HG02840 (cell line): ENCODE results near the gene TMPRSS4.

Source experiments
- ATAC-seq: cut with Tn5 transposase; IDR thresholded peaks from one replicate; pipeline ENCODE4 v1.9.1; 2021; ENCODE audit warnings: mild to moderate bottlenecking, moderate library complexity, moderate number of reproducible peaks; ENCODE audit not compliant: unreplicated experiment, low FRiP score

TMPRSS4 gene

GRCh38 chr11:118076754-118077281, at the start of gene TMPRSS4:
Gene TMPRSS4, plus strand, starts transcription at chr11:118077078. Its CDS starts 225 bp downstream, at chr11:118077303.
- ATAC-seq: no peak

GRCh38 chr11:118027694-118028093, 49.2 kb upstream of the TMPRSS4 start:
- no peak for ATAC-seq

GRCh38 chr11:118028626-118029025, 48.3 kb upstream of the TMPRSS4 start:
- ATAC-seq: no peak

GRCh38 chr11:118033443-118033842, 43.4 kb upstream of the TMPRSS4 start:
- ATAC-seq: no peak

GRCh38 chr11:118042141-118042540, 34.7 kb upstream of the TMPRSS4 start:
- ATAC-seq: no peak

GRCh38 chr11:118042796-118043195, 34.1 kb upstream of the TMPRSS4 start:
- no peak for ATAC-seq

- no peak for ATAC-seq
Measured at GRCh38 chr11:118045191-118045590, 31.7 kb upstream of the TMPRSS4 start.

- ATAC-seq: no peak
Measured at GRCh38 chr11:118046051-118046963, 30.6 kb upstream of the TMPRSS4 start.

- no peak for ATAC-seq
Measured at GRCh38 chr11:118046964-118047700, 29.7 kb upstream of the TMPRSS4 start.

GRCh38 chr11:118047749-118048148, 29.1 kb upstream of the TMPRSS4 start:
- no peak for ATAC-seq

GRCh38 chr11:118048472-118049370, 28.2 kb upstream of the TMPRSS4 start:
- ATAC-seq: no peak

GRCh38 chr11:118049771-118050170, 27.1 kb upstream of the TMPRSS4 start:
- ATAC-seq: no peak

GRCh38 chr11:118050208-118050891, 26.5 kb upstream of the TMPRSS4 start:
- no peak for ATAC-seq

- ATAC-seq: no peak
Measured at GRCh38 chr11:118051136-118051610, 25.7 kb upstream of the TMPRSS4 start.

GRCh38 chr11:118051611-118052461, 25.0 kb upstream of the TMPRSS4 start:
- ATAC-seq: no peak

- no peak for ATAC-seq
Measured at GRCh38 chr11:118052581-118053206, 24.2 kb upstream of the TMPRSS4 start.

- no peak for ATAC-seq
Measured at GRCh38 chr11:118054712-118055640, 21.9 kb upstream of the TMPRSS4 start.
